Breast epithelium (tissue), 3 donors: Measurements from ENCODE around the gene CNTRL.
A peak's percentile ranks its signal among the peaks of the same experiment; 100 is the strongest.

ENCODE experiments used
- CTCF ChIP-seq, 3 donors: fragments of 450-650 bp; IDR thresholded peaks; one replicate each; pipeline ENCODE4 v1.5.1; 2016 to 2017; ENCODE audit warnings: antibody characterized with exemption in 3 of 3, mild to moderate bottlenecking in 3 of 3, moderate library complexity in 3 of 3
- POLR2A ChIP-seq: fragments of 450-650 bp; IDR thresholded peaks from one replicate; pipeline ENCODE4 v1.6.1; 2016; ENCODE audit warnings: antibody characterized with exemption, mild to moderate bottlenecking, moderate library complexity

- TF ChIP-seq CTCF (IDR thresholded peaks at IDR 0.05) (peak; percentile 14 to 31 (median 28)), POLR2A (no peak)
Measured at GRCh38 chr9:121071756-121072421, 2.9 kb upstream of the CNTRL start.
